GM12872 (cell line): ENCODE measurements around the gene NUPR1.

ENCODE experiments used
- TF ChIP-seq, protein P1 (sequence below): IDR thresholded peaks from 3 replicates; pipeline ENCODE4 v1.5.1; 2011; ENCODE audit warnings: low read depth, mild to moderate bottlenecking, low read length, moderate library complexity; ENCODE audit not compliant: insufficient read depth

NUPR1 gene

DNA sequence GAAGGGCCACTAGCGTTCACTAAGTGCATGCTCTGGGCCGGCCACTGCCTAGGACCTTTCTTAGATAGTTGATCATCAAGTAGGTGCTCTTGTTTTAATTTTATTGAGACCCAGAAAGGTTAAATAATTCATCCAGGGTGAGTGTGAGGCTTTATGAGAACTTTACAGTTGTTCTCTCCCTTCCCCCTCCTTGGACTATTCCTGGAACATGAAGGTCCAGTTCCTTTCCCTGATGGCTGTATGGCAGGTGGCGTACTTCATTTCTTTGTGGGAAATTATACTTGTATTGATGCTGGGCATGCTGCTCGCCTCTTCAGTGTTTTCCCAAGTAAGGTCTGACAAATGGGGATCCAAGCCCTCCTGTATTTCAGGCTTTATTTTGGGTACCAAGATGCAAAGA lies 23.4 kb upstream of the NUPR1 start:
- TF ChIP-seq, protein P1, sequence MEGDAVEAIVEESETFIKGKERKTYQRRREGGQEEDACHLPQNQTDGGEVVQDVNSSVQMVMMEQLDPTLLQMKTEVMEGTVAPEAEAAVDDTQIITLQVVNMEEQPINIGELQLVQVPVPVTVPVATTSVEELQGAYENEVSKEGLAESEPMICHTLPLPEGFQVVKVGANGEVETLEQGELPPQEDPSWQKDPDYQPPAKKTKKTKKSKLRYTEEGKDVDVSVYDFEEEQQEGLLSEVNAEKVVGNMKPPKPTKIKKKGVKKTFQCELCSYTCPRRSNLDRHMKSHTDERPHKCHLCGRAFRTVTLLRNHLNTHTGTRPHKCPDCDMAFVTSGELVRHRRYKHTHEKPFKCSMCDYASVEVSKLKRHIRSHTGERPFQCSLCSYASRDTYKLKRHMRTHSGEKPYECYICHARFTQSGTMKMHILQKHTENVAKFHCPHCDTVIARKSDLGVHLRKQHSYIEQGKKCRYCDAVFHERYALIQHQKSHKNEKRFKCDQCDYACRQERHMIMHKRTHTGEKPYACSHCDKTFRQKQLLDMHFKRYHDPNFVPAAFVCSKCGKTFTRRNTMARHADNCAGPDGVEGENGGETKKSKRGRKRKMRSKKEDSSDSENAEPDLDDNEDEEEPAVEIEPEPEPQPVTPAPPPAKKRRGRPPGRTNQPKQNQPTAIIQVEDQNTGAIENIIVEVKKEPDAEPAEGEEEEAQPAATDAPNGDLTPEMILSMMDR = no peak

DNA sequence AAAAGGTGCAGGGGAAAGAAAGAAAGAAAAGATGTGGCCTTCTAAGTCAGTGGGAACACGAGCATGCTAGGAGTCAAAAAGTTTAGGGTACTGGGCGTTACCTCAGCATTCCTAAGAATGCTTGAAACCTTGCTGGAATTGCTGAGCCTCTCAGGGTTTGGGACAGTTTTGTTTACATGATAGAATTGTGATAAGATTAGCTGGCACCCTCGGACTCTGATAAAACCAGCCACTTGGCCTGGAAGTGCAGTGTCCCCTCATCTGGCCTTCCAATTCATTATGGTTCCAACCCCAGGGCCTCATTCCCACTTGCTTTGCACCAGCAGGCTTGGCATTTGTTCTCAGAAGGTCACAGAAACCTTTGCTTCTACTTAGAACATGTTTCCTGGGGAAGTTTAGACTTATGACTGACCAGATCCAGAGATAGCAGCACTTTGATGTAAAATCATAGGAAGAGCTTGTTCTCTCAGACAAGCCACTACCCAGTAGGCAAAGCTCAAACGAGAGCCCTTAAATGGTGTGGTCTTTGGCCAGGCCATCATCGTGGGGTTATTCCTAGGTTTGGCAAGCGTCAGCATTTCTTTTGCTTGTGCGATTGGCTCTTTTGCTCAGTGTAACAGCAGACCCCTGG lies 22.9 kb upstream of the NUPR1 start:
- TF ChIP-seq, protein P1 = no peak

DNA sequence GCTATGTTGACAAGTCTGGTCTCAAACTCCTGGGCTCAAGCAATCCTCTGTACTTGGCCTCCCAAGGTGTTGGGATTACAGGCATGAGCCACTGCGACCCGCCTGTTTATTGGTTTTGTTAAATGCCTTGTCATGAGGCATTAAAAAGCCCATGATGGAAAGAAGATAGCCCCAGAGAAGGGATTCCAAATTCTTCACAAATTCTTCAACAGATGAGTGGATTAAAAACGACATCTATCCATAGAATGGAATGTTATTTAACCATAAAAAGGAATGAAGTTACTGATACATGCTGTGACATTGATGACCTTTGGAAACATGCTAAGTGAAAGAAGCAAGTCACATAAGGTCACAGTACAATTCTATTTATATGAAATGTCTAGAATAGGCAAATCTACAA lies 19.7 kb upstream of the NUPR1 start:
- TF ChIP-seq, protein P1 = no peak

DNA sequence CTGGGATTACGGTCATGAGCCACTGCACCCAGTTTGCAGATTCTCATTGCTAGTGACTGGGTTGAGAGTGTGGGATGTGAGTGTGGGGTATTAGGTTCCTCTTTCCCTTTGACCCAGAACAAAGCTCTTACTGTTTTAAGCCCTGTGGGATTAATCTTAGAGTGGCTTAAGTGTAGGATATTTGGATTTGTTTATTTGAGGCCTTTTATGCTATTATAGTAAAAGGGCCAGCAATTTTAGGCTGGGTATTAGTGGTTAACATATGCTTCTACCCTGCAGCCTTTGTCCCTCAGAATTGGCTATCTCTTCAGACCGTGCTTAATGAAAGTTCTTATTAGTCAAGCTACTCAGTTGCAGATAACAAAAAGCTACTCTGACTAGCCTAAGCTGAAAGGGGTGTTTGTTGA lies 18.1 kb upstream of the NUPR1 start:
- TF ChIP-seq, protein P1 = no peak

DNA sequence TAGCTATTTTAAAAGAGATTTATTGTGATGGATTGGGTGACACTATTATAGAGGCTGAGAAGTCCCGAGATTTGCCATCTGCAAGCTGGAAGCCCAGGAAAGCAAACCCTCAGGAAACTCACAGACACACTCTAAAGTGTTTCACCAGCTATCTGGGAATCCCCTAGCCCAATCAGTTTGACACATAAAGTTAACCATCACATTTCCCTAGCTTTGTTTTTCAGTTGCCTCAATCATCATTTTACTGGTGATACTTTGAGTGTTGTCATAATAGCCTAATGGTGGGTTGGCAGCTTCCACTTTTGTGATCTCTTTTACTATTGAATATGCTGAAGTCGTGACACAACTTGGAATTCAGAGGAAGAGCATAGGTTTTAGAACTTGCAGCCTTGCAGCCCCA lies 16.8 kb upstream of the NUPR1 start:
- TF ChIP-seq, protein P1 = no peak

DNA sequence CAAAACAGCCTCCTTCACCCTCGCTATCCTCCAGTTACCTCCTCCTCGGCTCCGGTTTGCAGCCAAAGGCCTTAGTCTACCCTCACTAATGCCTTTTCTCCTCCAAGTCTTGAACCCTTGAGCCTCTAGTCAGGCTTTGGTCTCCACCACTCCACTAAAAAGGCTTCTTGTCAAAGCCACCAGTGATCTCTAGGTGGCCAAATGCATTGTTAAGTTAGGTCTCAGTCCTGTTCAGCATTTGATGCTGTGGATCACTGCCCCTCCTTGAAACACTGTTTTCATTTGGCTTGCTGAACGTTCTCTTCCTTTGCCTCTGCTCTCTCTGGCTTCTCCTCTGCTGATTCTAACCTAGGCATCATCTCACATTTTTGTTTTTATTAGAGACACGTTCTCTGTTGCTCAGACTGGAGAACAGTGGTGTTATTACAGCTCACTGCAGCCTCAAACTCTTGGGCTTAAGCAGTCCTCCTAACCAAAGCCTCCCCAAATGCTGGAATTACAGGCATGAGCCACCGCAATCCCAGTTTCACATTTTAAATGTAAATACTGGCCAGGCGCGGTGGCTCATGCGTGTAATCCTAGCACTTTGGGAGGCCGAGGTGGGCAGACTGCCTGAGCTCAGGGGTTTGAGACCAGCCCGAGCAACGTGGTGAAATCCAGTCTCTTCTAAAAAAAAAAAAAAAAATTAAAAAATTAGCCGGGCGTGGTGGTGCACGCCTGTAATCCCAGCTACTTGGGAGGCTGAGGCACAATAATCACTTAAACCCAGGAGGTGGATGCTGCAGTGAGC lies 16.1 kb upstream of the NUPR1 start:
- TF ChIP-seq, protein P1 = no peak

DNA sequence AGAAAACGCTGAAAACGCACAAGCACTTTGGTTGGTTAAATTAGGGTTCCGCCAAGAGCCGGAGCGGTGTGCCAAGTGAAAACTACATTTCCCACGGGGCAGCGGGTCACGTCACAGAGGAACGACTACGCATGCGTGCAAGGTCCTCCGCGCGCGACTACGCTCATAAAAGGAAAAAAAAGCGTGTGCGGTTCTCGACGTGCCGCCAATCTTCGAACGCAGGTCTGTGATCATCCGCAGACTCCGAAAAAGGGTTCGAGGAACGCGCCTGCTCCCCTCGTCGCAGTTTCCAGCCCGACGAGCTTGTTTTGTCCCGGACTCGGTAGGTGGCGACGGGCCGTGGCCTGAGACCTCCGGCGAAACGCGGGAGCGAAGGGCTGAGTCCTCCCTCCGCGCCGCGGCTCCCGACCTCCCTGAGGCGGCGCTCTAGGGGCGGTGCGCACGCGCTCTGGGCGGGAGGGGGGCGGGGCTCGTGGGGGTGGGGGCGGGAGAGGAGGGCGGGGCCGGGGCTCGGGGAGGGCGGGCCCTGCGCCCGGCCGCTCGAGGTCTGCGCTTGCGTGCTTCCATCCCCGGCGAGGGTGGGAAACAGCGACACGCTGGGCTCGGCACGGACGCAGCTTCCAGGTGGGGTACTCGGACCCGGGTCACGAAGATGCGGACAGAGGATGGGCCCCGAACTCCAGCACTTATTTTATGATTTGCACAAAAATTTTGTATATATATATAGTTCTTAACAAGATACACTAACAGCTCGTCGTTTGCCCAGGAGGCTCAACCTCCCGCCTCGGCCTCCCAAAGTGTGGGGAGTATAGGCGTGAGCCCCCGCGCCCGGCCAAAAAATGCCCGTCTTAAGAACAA lies 15.2 kb upstream of the NUPR1 start, which contains the start of gene SGF29:
SGF29 (plus strand) TSS at position 145 of the 858 bp plus-strand sequence. CDS start 27,150 bp downstream, outside the sequence.
- TF ChIP-seq, protein P1 = peak; percentile 33; the same call in 2 of the 3 replicates
